GM10248 (cell line): ENCODE results near the gene PRKG1.

Experiments
- CTCF ChIA-PET: fragments of 300-600 bp; sonication (Branson Sonifier 250); formaldehyde crosslinking; extraction: SDS; loops from one replicate; lab custom pipeline; 2021; ENCODE audit warnings: antibody characterized with exemption; lab: Yijun Ruan, JAX
- POLR2A ChIA-PET: fragments of 350-650 bp; sonication (Branson Sonifier 250); formaldehyde crosslinking; extraction: SDS; loops from one replicate; lab custom pipeline; 2020; ENCODE audit warnings: antibody characterized with exemption; lab: Yijun Ruan, JAX
- DNase-seq: peaks from one replicate; pipeline ENCODE4 v3.0.0; 2012; ENCODE audit errors: extremely low spot score
- TF ChIP-seq, protein P1 (sequence below): IDR thresholded peaks from 2 replicates; pipeline ENCODE4 v1.5.1; 2012; ENCODE audit warnings: mild to moderate bottlenecking, low read depth; ENCODE audit errors: extremely low read depth, missing control alignments, control extremely low read depth

The PRKG1 gene

DNA sequence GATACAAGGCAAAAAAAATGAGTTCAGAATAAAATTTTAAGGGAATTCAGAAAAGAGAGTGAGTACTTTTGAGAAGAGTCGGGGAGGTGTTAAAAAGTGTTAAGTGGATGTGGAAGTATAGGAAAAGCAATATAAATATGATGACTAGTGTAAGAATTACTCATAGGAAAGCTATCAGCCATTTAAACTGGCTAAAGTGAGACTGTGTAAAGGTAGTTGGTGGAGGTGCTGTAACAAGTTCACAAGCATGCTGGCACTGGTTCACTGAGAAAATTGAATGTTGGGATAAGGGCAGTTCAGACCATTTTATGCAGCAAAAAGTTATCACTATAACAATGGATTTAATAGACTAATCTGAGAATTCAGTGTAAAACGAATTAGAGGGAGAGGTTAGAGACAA, 1060.8 kb downstream of the PRKG1 start:
- POLR2A ChIA-PET: no interaction called here
- CTCF ChIA-PET: no interaction called here
- TF ChIP-seq, protein P1, sequence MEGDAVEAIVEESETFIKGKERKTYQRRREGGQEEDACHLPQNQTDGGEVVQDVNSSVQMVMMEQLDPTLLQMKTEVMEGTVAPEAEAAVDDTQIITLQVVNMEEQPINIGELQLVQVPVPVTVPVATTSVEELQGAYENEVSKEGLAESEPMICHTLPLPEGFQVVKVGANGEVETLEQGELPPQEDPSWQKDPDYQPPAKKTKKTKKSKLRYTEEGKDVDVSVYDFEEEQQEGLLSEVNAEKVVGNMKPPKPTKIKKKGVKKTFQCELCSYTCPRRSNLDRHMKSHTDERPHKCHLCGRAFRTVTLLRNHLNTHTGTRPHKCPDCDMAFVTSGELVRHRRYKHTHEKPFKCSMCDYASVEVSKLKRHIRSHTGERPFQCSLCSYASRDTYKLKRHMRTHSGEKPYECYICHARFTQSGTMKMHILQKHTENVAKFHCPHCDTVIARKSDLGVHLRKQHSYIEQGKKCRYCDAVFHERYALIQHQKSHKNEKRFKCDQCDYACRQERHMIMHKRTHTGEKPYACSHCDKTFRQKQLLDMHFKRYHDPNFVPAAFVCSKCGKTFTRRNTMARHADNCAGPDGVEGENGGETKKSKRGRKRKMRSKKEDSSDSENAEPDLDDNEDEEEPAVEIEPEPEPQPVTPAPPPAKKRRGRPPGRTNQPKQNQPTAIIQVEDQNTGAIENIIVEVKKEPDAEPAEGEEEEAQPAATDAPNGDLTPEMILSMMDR: no peak
- no peak for DNase-seq

DNA sequence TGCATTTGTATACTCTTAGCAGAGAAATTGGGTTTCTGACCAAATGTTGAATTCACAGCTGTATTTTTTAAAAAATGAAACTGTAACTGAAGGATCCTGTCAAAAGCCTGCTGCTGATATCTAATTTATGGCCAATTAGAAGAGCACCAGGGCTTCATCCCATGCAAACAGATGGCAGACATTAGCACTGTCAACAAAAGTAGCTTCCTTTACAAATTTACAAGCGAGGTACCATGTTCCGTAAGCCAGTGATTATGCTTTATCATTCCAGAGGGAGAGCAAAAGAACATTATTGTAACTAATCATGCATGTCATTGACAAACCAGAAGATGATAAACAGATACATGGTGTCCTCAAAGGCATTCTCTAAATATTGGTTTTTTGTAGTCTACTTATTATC, 1062.6 kb downstream of the PRKG1 start:
- no peak for DNase-seq
- ChIA-PET CTCF (interaction anchor here (0.8 to 1.1 kb wide), 2 partner anchors 13 to 53 kb away, joined by 3 read pairs; no protein-coding TSS in a partner anchor), POLR2A (no interaction called here)
- TF ChIP-seq, protein P1: no peak

DNA sequence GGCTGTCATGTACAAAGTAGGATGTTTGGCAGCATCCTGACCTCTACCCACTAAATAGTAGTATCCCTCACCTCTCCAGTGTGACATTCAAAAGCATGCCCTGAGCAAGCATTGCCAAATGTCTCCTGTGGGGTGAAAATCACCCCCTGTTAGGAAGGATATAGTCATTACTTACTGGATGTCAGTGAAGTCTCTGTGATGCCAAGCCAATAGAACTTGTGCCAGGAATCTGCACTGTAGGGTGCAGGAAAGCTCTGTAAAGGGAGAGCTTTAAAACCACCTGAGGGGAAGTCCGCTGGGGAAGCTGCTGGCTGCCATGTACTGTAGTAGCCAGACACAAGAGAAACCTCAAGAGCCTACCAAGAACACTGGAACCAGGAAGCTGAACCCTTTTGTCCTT, 1069.1 kb downstream of the PRKG1 start:
- ChIA-PET POLR2A (no interaction called here), CTCF (interaction anchor here (1.1 to 1.4 kb wide), 2 partner anchors 11 to 13 kb away, joined by 3 read pairs; no protein-coding TSS in a partner anchor)
- no peak for DNase-seq
- TF ChIP-seq, protein P1: no peak

DNA sequence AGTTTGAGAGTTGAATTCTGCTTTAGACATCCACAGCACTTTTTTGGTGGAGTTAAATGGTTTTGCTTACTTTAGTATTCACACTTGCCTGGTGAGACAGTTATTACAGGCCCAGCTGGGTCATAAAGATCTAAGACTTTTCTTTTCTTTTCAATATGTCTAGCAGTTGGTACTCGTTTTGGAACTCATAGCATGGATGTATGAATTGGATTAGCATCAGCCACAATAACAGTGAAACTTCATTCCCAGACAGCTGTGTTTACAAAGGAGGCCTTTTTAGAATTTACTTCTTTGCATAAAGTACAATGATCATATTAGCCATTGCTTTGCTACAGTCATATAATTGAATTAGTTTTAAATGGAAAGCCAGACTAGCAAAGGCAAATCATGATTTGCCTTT, 1071.3 kb downstream of the PRKG1 start:
- CTCF ChIA-PET: no interaction called here
- TF ChIP-seq, protein P1: no peak
- POLR2A ChIA-PET: no interaction called here
- no peak for DNase-seq

DNA sequence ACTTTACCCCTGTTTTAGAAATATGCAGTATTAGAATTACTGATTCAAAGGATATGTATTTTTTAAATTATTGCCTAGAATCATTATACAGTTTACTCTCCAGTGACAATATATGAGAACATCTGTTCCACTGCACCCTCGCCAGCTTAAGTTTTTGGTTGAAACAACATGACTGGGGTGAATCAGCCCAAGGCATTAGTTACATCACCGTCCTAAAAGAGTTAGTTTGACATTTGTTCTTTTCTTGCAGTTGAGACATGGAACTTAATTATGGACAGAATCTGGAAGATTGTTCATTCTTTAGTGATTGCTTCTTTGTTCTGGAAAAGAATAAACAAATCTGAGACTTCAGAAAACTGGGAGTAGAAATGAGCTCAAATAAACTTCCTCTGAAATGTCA, 1072.5 kb downstream of the PRKG1 start:
- POLR2A ChIA-PET: no interaction called here
- no peak for DNase-seq
- CTCF ChIA-PET: no interaction called here
- TF ChIP-seq, protein P1: no peak

DNA sequence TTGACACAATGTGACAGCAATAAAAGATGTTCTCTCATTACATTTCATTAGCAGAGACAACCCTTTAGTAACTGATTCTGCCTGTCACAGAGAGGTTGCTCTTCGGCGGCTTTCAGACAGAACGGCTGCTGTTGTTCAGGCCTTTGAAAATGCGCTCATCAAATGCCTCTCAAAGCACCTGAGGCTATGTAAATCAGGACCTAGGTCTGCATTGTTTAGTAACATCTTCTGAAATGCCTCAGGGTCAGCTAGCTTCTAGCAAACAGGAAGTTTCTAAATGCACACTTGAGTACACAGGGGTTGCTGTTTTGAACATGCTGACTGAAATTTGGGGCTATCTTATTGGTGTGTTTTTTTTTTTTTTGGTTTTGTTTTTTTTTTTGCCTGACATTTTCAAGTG, 1096.5 kb downstream of the PRKG1 start:
- TF ChIP-seq, protein P1: no peak
- no peak for DNase-seq
- CTCF ChIA-PET: no interaction called here
- POLR2A ChIA-PET: no interaction called here

DNA sequence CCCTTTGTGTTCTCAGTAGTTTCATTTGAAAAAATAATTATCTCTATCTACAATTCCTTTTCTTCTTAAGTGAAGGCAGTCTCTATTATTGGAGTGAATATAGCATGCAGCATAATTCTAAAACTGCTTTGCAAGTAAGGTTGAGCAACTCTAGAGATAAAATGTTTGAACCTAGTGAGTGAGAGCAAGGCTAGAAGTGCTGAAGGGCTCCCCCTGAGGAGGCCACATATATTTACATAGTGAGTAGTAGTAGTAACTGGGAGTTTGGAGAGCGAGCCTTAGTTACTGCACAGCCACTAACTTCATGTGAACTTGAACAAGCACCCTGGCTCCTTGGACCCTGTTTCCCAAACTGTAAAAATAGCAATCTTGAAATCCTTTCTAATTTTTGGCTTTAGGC, 1098.3 kb downstream of the PRKG1 start:
- DNase-seq: no peak
- CTCF ChIA-PET: no interaction called here
- POLR2A ChIA-PET: no interaction called here
- TF ChIP-seq, protein P1: no peak
